WERI-Rb-1 (cell line): ENCODE measurements around the gene STAT5A.

ENCODE experiments used
- DNase-seq: peaks from one replicate; pipeline ENCODE4 v3.0.0-alpha.2; 2020
- H3K27ac ChIP-seq: fragments of 250-450 bp; sonication (Bioruptor Pico); 2 replicates; pipeline ENCODE4 v1.5.1; 2020; ENCODE audit warnings: mild to moderate bottlenecking, moderate library complexity
- H3K27me3 ChIP-seq: fragments of 250-450 bp; sonication (Bioruptor Pico); 2 replicates; pipeline ENCODE4 v1.5.1; 2021; ENCODE audit warnings: mild to moderate bottlenecking, low read depth, moderate library complexity; ENCODE audit not compliant: insufficient read depth, severe bottlenecking
- H3K36me3 ChIP-seq: fragments of 250-450 bp; sonication (Bioruptor Pico); 2 replicates; pipeline ENCODE4 v1.5.1; 2020; ENCODE audit warnings: mild to moderate bottlenecking, moderate library complexity
- H3K4me3 ChIP-seq: 2 replicates; pipeline ENCODE4 v1.5.1; 2011; ENCODE audit warnings: low read depth, mild to moderate bottlenecking, control low read depth, low read length
- H3K9me3 ChIP-seq: fragments of 250-450 bp; sonication (Bioruptor Pico); 2 replicates; pipeline ENCODE4 v1.5.1; 2021; ENCODE audit warnings: mild to moderate bottlenecking, moderate library complexity; ENCODE audit not compliant: severe bottlenecking
- TF ChIP-seq, protein P1 (sequence below): IDR thresholded peaks from 2 replicates; pipeline ENCODE4 v1.5.1; 2011; ENCODE audit warnings: low read depth, mild to moderate bottlenecking, control low read depth, inconsistent platforms, low read length

STAT5A gene

DNA sequence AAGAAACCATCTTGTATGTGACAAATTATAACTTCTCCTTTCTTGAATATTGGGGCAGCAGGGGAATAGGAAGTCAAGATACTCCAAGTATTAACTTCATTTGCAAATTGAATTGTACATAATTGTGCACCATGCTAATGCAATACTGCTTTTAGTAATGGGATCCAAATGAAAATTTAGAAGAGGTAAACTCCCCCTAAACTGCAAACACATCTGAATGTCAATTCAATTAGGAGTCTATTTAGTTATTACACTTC lies 16.6 kb upstream of the STAT5A start:
- Histone ChIP-seq H3K27ac (no peak overlapping the region), H3K9me3 (no peaks in the 10 kb centered on the region), H3K36me3 (no peaks in the 10 kb centered on the region), H3K27me3 (no peaks in the 10 kb centered on the region), H3K4me3 (no peak overlapping the region)
- no peak for DNase-seq
- TF ChIP-seq, protein P1, sequence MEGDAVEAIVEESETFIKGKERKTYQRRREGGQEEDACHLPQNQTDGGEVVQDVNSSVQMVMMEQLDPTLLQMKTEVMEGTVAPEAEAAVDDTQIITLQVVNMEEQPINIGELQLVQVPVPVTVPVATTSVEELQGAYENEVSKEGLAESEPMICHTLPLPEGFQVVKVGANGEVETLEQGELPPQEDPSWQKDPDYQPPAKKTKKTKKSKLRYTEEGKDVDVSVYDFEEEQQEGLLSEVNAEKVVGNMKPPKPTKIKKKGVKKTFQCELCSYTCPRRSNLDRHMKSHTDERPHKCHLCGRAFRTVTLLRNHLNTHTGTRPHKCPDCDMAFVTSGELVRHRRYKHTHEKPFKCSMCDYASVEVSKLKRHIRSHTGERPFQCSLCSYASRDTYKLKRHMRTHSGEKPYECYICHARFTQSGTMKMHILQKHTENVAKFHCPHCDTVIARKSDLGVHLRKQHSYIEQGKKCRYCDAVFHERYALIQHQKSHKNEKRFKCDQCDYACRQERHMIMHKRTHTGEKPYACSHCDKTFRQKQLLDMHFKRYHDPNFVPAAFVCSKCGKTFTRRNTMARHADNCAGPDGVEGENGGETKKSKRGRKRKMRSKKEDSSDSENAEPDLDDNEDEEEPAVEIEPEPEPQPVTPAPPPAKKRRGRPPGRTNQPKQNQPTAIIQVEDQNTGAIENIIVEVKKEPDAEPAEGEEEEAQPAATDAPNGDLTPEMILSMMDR = no peak

DNA sequence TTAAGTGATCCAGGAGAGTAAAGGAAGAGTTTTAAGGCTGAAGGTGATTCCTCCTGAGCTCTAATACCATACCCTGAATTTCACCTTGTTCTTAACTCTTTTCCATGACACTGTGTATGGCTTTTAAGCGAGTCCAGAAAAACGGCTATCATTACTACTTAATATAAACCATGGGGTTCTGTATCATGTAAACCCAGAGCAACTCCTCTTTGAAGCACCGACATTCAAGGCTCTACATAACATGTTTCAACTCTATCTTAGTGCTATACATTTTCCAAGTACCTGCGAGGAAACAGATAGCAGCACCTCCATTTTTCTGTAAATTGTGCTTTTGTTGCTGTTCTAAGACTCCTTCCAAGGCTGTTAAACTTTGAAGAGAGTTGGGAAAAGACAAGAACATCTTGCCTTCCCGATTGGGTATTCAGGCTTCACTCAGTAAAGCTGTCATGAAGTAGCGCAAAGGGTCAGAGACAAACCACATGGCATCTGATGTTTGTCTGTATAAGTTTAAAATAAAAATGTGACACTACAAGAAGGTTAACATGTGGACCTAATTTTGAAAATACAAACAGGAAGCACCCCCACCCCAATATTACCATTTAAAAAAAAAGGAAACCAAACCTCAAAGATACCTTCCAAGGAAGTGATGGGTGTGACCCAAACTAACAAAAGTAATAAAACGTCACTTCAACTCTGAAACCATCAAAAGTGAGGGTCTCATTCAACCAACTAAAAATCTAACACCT lies 16.0 kb upstream of the STAT5A start:
- Histone ChIP-seq H3K9me3 (no peaks in the 10 kb centered on the region), H3K27me3 (no peaks in the 10 kb centered on the region), H3K36me3 (no peaks in the 10 kb centered on the region), H3K27ac (no peak overlapping the region), H3K4me3 (no peak overlapping the region)
- DNase-seq = no peak
- TF ChIP-seq, protein P1 = no peak

DNA sequence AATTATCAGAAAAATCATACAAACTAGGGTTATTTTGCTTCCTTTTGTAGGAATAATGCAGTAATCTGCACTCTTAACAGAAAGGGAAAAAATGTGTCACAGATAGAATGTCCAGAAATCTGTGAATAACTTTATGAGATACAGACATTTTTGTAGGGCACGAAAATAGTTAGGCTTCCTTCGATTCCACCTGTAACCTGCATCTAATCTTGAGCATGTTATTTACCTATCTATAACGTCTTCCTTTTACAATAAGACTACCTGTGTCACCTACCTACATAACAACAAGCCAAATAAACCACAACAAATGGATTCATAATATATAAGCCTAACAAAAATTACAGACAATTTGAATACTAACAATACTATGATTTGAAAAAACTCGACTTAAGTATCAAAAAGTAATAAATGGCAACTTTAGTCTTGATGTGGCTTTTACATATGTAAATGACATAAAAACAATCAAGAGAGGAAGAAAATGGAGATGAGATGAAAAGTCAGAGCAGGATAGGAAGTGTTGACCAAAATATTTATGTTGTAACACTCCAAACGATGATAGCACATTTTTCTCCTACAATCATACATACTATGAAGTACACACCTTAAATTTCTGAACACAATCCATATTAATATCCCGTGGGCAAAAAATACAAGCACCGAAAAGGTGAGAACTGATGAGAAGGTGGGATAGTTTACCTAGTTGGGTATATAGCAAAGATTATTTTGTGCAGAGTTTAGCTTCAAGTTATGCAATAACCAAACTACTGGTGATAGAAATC lies 14.6 kb upstream of the STAT5A start:
- Histone ChIP-seq H3K27ac (no peak overlapping the region), H3K36me3 (no peaks in the 10 kb centered on the region), H3K27me3 (no peaks in the 10 kb centered on the region), H3K9me3 (no peaks in the 10 kb centered on the region), H3K4me3 (no peak overlapping the region)
- TF ChIP-seq, protein P1 = no peak
- DNase-seq = no peak

DNA sequence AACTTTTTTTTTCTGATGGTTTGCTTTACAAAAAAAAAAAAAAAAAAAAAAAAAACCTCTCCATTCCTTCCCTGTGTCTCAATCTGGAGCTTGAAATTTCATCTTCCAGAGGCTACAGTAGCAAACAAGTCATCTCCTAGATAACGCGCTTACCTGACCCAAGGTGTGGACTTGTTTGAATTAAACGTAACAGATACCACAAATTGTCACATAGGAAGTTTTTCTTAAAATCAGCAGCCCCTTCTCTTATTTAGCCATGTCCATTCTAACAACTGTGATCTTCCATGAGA lies 14.1 kb upstream of the STAT5A start:
- Histone ChIP-seq H3K27me3 (no peaks in the 10 kb centered on the region), H3K27ac (no peak overlapping the region), H3K9me3 (no peaks in the 10 kb centered on the region), H3K4me3 (no peak overlapping the region), H3K36me3 (no peaks in the 10 kb centered on the region)
- TF ChIP-seq, protein P1 = no peak
- no peak for DNase-seq

DNA sequence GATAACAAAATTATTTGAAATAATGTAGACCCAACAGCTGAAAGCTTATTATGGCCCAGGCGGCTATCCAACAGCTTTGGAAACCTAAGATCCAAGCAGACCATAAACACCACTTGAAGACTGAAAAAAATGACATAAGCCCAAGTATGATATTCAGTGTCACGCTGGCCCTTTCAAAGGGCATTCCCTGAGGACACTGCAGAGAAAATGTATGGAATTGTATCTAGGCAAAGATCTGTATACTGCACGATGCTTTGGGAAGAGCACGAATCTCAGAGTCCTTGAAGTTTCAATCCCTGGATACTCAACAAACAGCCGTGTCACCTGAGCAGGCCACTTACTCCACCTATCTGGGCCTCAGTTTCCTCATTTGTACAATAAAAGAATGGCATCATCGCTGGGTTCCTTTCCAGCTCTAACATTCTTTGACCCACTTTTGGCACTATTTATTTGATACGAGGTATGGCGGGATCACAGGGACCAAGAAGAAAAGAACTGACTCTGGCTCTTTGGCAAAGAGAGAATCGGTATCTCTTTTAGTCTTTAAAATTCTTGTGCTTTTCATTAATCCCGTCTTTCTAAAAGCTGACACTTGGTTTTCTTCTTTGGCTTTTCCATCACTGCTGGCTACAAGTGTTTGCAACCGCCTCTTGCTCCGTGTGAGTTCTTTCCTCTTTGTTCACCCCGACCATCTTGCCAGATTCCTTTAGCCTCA lies 13.3 kb upstream of the STAT5A start:
- Histone ChIP-seq H3K36me3 (no peaks in the 10 kb centered on the region), H3K9me3 (no peaks in the 10 kb centered on the region), H3K4me3 (peak overlapping the region; percentile 82), H3K27ac (peak overlapping the region; percentile 67; the same call in 1 of the 2 replicates), H3K27me3 (no peaks in the 10 kb centered on the region)
- TF ChIP-seq, protein P1 = no peak
- no peak for DNase-seq
